GM10266 (cell line): ENCODE data around the gene PDIK1L.
A peak's percentile ranks its signal among the peaks of the same experiment; 100 is the strongest.

Experiments
- DNase-seq: peaks from one replicate; pipeline ENCODE4 v3.0.0; 2012; ENCODE audit errors: extremely low spot score
- CTCF ChIP-seq: IDR thresholded peaks from 2 replicates; pipeline ENCODE4 v1.5.1; 2012; ENCODE audit warnings: mild to moderate bottlenecking, low read depth; ENCODE audit not compliant: control insufficient read depth, insufficient read depth; ENCODE audit errors: missing control alignments

PDIK1L gene

GRCh38 chr1:26169198-26169554 is 57.6 kb downstream of the PDIK1L start:
- no peak for TF ChIP-seq CTCF
- DNase-seq = no peak

- DNase-seq = peak; percentile 99
- TF ChIP-seq CTCF = peak; percentile 95
These were observed 58.2 kb downstream of the PDIK1L start, which contains the start of gene ZNF593 for GRCh38 chr1:26169669-26170471. Gene ZNF593 (plus strand): TSS chr1:26169908. CDS start chr1:26169984, 76 bp downstream.

GRCh38 chr1:26170472-26170821 is 58.8 kb downstream of the PDIK1L start:
- DNase-seq = no peak
- no peak for TF ChIP-seq CTCF

GRCh38 chr1:26171084-26172072 is 59.8 kb downstream of the PDIK1L start, which contains the start of gene ZNF593OS:
Gene ZNF593OS (minus strand): TSS chr1:26171832. CDS start chr1:26171661, 171 bp downstream.
- no peak for DNase-seq
- no peak for TF ChIP-seq CTCF
